OCI-LY1 (cell line): ENCODE results near the gene CHRNA4.

Experiments
- H2AFZ ChIP-seq: fragments of 200-600 bp; sonication (generic), shearing (Covaris generic); 2 replicates; pipeline ENCODE4 v1.6.0; 2014; ENCODE audit warnings: antibody characterized with exemption, mild to moderate bottlenecking, low read length
- H3F3A ChIP-seq: fragments of 200-600 bp; sonication (generic), shearing (Covaris generic); 2 replicates; pipeline ENCODE4 v1.6.0; 2014; ENCODE audit warnings: mild to moderate bottlenecking, antibody characterized with exemption, low read length, moderate library complexity; ENCODE audit not compliant: insufficient read depth
- H3K27ac ChIP-seq: fragments of 200-600 bp; sonication (generic); 2 replicates; pipeline ENCODE4 v1.5.1; 2014; ENCODE audit warnings: low read length, mixed run types, mild to moderate bottlenecking, low read depth; ENCODE audit not compliant: poor library complexity, severe bottlenecking
- H3K27me3 ChIP-seq: fragments of 200-600 bp; sonication (generic); 2 replicates; pipeline ENCODE4 v1.6.0; 2014; ENCODE audit warnings: antibody characterized with exemption, mild to moderate bottlenecking, low read length, moderate library complexity; ENCODE audit not compliant: insufficient read depth
- H3K36me3 ChIP-seq: fragments of 200-600 bp; sonication (generic); 2 replicates; pipeline ENCODE4 v1.6.1; 2014; ENCODE audit warnings: mild to moderate bottlenecking, antibody characterized with exemption, low read length, moderate library complexity, mixed read lengths; ENCODE audit not compliant: insufficient read depth
- H3K4me1 ChIP-seq: fragments of 200-600 bp; sonication (generic); 2 replicates; pipeline ENCODE4 v1.5.1; 2014; ENCODE audit warnings: mild to moderate bottlenecking, low read length, moderate library complexity; ENCODE audit not compliant: insufficient read depth, severe bottlenecking
- H3K4me2 ChIP-seq: fragments of 200-600 bp; sonication (generic), shearing (Covaris generic); 2 replicates; pipeline ENCODE4 v1.6.1; 2014; ENCODE audit warnings: low read length
- H3K4me3 ChIP-seq: fragments of 200-600 bp; sonication (generic); 2 replicates; pipeline ENCODE4 v1.5.1; 2014; ENCODE audit warnings: low read length, low read depth, mild to moderate bottlenecking, mixed read lengths; ENCODE audit not compliant: poor library complexity, severe bottlenecking
- H3K79me2 ChIP-seq: fragments of 200-600 bp; shearing (Covaris generic); 2 replicates; pipeline ENCODE4 v1.6.1; 2016; ENCODE audit warnings: mixed run types, low read length, mixed read lengths; ENCODE audit not compliant: insufficient read depth
- H3K9ac ChIP-seq: fragments of 200-600 bp; sonication (generic), shearing (Covaris generic); 2 replicates; pipeline ENCODE4 v1.6.1; 2014; ENCODE audit warnings: mild to moderate bottlenecking, low read length, mixed read lengths
- H3K9me2 ChIP-seq: fragments of 200-600 bp; sonication (generic), shearing (Covaris generic); 2 replicates; pipeline ENCODE4 v1.6.1; 2014; ENCODE audit warnings: low read depth, mild to moderate bottlenecking, low read length, mixed read lengths
- H3K9me3 ChIP-seq: fragments of 200-600 bp; shearing (Covaris generic); 2 replicates; pipeline ENCODE4 v1.6.1; 2014; ENCODE audit warnings: low read length, mixed read lengths
- H4K20me1 ChIP-seq: fragments of 200-600 bp; sonication (generic), shearing (Covaris generic); 2 replicates; pipeline ENCODE4 v1.6.0; 2016; ENCODE audit warnings: mild to moderate bottlenecking, low read length; ENCODE audit not compliant: insufficient read depth
- EZH2 ChIP-seq: fragments of 200-600 bp; sonication (generic), shearing (Covaris generic); IDR thresholded peaks from 2 replicates; pipeline ENCODE4 v1.8.0; 2017; ENCODE audit warnings: borderline replicate concordance, mixed run types, mild to moderate bottlenecking, antibody characterized with exemption, low read length, moderate library complexity, mixed read lengths
- TF ChIP-seq, protein P1 (sequence below): fragments of 200-600 bp; sonication (generic), shearing (Covaris generic); IDR thresholded peaks from 2 replicates; pipeline ENCODE4 v1.5.1; 2017; ENCODE audit warnings: mild to moderate bottlenecking, antibody characterized with exemption, low read length, moderate library complexity, mixed read lengths

CHRNA4 gene

DNA sequence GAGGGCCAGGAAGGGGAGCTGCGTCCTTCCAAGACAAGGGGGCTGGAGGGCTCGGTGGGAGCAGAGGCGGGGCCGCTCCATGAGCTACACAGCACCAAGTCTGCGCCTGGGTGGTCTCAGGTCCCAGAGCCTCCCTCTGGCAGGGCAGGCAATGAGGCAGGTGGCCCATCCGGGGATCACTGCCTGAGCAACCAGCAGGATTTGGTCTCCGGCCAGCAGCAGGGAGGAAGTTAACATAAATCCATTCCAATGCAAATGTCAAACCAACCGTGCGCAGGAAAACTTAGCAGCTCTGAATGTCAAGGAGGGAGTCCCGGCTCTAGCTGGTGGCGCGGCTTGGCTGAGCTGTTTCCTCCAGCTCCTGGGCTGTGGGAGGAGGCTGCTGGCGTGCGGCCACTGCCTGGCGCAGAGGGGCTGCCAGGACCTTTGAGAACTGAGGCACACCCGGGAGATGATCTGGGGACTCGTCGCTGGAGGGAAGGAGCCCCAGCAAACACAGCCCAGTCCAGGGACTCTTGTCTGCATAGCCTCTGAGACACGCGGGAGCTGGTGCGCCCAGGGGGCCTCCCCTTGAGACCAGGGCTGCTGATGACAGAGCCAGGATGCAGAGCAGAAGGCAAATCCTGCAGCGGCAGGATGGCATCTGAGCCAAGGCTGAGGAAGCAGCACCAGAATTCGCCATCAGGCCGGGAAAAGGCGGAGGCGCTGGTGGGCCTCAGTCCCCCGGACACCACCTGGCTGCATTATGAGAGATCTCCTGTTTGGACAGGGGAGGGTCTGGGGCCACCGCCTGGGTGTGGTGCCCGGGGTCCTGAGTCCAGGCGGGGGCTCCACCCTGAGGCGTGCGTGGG is 33.1 kb upstream of the CHRNA4 start:
- Histone ChIP-seq H3K4me2 (no peak overlapping the region), H3F3A (no peaks in the 10 kb centered on the region), H2AFZ (no peak overlapping the region), H4K20me1 (no peaks in the 10 kb centered on the region), H3K4me1 (no peaks in the 10 kb centered on the region), H3K27ac (no peak overlapping the region), H3K79me2 (no peaks in the 10 kb centered on the region), H3K4me3 (no peak overlapping the region), H3K27me3 (no peaks in the 10 kb centered on the region), H3K9ac (no peak overlapping the region), H3K9me2 (no peaks in the 10 kb centered on the region), H3K9me3 (no peaks in the 10 kb centered on the region), H3K36me3 (no peaks in the 10 kb centered on the region)
- no peak for TF ChIP-seq EZH2
- TF ChIP-seq, protein P1, sequence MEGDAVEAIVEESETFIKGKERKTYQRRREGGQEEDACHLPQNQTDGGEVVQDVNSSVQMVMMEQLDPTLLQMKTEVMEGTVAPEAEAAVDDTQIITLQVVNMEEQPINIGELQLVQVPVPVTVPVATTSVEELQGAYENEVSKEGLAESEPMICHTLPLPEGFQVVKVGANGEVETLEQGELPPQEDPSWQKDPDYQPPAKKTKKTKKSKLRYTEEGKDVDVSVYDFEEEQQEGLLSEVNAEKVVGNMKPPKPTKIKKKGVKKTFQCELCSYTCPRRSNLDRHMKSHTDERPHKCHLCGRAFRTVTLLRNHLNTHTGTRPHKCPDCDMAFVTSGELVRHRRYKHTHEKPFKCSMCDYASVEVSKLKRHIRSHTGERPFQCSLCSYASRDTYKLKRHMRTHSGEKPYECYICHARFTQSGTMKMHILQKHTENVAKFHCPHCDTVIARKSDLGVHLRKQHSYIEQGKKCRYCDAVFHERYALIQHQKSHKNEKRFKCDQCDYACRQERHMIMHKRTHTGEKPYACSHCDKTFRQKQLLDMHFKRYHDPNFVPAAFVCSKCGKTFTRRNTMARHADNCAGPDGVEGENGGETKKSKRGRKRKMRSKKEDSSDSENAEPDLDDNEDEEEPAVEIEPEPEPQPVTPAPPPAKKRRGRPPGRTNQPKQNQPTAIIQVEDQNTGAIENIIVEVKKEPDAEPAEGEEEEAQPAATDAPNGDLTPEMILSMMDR = no peak

DNA sequence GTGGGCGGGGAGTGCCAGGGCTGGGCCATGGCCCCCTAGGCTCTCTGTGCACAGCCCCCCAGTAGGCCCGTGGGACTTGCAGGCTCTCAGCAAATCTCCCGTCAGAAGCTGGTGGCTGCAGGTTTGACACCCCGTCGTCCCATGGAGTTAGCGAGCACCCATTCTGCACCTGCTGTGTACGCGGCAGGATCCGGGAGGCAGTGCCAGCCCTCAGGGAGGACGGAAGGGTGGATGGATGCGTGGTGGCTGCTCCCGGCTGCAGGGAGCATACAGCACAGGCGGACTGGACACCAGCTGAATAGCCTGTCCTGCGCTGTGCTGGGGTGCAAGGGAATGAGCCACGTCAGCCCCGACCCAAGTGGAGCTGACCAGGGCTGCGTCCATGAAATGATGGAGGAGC is 32.4 kb upstream of the CHRNA4 start:
- no peak for TF ChIP-seq EZH2
- TF ChIP-seq, protein P1 = no peak
- no peak overlapping the region for H3K27ac ChIP-seq

DNA sequence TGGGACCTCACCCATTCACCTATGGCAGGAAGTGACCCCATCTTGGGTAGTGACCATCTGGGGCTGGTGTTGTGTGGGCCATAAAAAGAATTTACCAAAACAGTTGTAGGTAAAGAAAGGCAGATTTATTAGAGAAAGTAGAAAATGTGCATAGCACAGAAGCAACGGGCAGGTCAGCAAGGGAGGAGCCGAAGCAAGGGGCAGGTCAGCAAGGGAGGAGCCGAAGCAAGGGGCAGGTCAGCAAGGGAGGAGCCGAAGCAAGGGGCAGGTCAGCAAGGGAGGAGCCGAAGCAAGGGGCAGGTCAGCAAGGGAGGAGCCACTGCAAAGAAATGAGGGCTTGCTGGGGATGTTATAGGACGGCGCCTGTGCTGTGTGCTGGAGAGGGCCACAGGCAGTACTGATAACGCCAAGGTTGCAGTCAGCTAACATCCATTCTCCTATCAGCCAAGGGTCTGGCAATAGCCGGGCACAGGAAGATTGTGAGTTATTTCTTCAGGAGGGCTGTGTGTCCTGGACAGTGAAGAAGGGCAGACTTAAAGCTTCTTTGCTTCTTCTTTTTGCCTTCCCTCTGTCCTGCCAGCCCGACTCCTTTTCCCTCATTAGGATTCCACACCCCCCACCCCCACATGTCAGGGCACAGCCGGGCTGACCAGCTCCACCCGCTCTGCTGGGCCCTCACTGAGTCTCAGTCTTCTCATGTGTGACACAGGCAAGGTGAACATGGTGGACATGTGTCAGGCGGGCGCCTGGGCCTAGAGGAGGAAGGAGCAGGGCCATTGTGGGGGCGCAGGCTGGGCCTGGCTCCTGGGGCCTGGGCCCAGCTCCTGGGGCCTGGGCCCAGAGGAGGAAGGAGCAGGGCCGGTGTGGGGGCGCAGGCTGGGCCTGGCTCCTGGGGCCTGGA is 31.6 kb upstream of the CHRNA4 start:
- H2AFZ ChIP-seq = no peak overlapping the region
- TF ChIP-seq EZH2 = no peak
- TF ChIP-seq, protein P1 = no peak
- no peaks in the 10 kb centered on the region for H3K9me3 ChIP-seq
- no peak overlapping the region for H3K27ac ChIP-seq
- H3F3A ChIP-seq = no peaks in the 10 kb centered on the region
- H3K36me3 ChIP-seq = no peaks in the 10 kb centered on the region
- H3K9me2 ChIP-seq = no peaks in the 10 kb centered on the region
- H3K4me2 ChIP-seq = no peak overlapping the region
- H3K79me2 ChIP-seq = no peaks in the 10 kb centered on the region
- H4K20me1 ChIP-seq = no peaks in the 10 kb centered on the region
- H3K4me3 ChIP-seq = no peak overlapping the region
- no peaks in the 10 kb centered on the region for H3K27me3 ChIP-seq
- H3K9ac ChIP-seq = no peak overlapping the region
- no peaks in the 10 kb centered on the region for H3K4me1 ChIP-seq

More for the DNA sequence above, 32.4 kb upstream of the CHRNA4 start:
- Histone ChIP-seq H3K27me3 (no peaks in the 10 kb centered on the region), H3K79me2 (no peaks in the 10 kb centered on the region), H2AFZ (no peak overlapping the region), H4K20me1 (no peaks in the 10 kb centered on the region), H3K9me2 (no peaks in the 10 kb centered on the region), H3K36me3 (no peaks in the 10 kb centered on the region), H3K9ac (no peak overlapping the region), H3K4me1 (no peaks in the 10 kb centered on the region), H3F3A (no peaks in the 10 kb centered on the region), H3K4me3 (no peak overlapping the region), H3K9me3 (no peaks in the 10 kb centered on the region), H3K4me2 (no peak overlapping the region)
